ENCODE data around the gene SHISA7. TPM values are rescaled to one million over a fixed set of nuclear protein-coding genes. Genes with fewer than 3 reads are reported as not detected.

SHISA7 gene
- total RNA-seq, 2 donors from 2014 or later = not detected

- Mint-ChIP-seq H3K27me3 (ENCODE audit: insufficient read depth) (peaks cover 35% of the 10 kb centered on the region), H3K27ac (no peak overlapping the region), H3K4me3 (no peak overlapping the region), H3K9me3 (no peaks in the 10 kb centered on the region), H3K36me3 (ENCODE audit: low read depth) (peaks cover 20% of the 10 kb centered on the region), H3K4me1 (peaks cover 3% of the 10 kb centered on the region)
- DNase-seq = peak; percentile 96
- H3K27ac ChIP-seq (ENCODE audit: low read depth, low read length) = no peak overlapping the region
- no peaks in the 10 kb centered on the region for H3K36me3 ChIP-seq (ENCODE audit: control insufficient read depth, insufficient read depth, low read length)
- H3K4me1 ChIP-seq (ENCODE audit: control insufficient read depth, insufficient read depth, low read length) = no peaks in the 10 kb centered on the region
- peaks cover 56% of the 10 kb centered on the region for H3K27me3 ChIP-seq (ENCODE audit: control insufficient read depth, insufficient read depth, low read length, poor library complexity, severe bottlenecking)
- TF ChIP-seq CTCF (conservative IDR thresholded peaks at IDR 0.05) = peak; percentile 14
- H3K9ac ChIP-seq (ENCODE audit: extremely low read depth, low read length, poor library complexity, severe bottlenecking) = no peak overlapping the region
- H3K9me3 ChIP-seq (ENCODE audit: control insufficient read depth, low read length) = no peaks in the 10 kb centered on the region
- H3K4me3 ChIP-seq (ENCODE audit: low read length) = no peak overlapping the region
- 13% methylated on average over 5 to 33 of the region's 34 CpGs for WGBS, 2 experiments (ENCODE audit: insufficient coverage in 1 of 2, insufficient read length in 1 of 2)
Observed at GRCh38 chr19:55452749-55453346, 9.7 kb upstream of the SHISA7 start.

- Mint-ChIP-seq H3K9me3 (no peaks in the 10 kb centered on the region), H3K4me3 (peak overlapping the region; percentile 46), H3K4me1 (peaks cover 3% of the 10 kb centered on the region), H3K36me3 (ENCODE audit: low read depth) (peaks cover 20% of the 10 kb centered on the region), H3K27ac (no peak overlapping the region), H3K27me3 (ENCODE audit: insufficient read depth) (peaks cover 35% of the 10 kb centered on the region)
- Histone ChIP-seq H3K27me3 (ENCODE audit: control insufficient read depth, insufficient read depth, low read length, poor library complexity, severe bottlenecking) (peaks cover 63% of the 10 kb centered on the region), H3K9me3 (ENCODE audit: control insufficient read depth, low read length) (no peaks in the 10 kb centered on the region), H3K9ac (ENCODE audit: extremely low read depth, low read length, poor library complexity, severe bottlenecking) (no peak overlapping the region), H3K27ac (ENCODE audit: low read depth, low read length) (no peak overlapping the region), H3K4me1 (ENCODE audit: control insufficient read depth, insufficient read depth, low read length) (no peaks in the 10 kb centered on the region), H3K36me3 (ENCODE audit: control insufficient read depth, insufficient read depth, low read length) (no peaks in the 10 kb centered on the region), H3K4me3 (ENCODE audit: low read length) (no peak overlapping the region)
- 8 to 9% methylated on average over 12 to 57 of the region's 57 CpGs for WGBS, 2 experiments (ENCODE audit: insufficient coverage in 1 of 2, insufficient read length in 1 of 2)
- no peak for DNase-seq
- no peak for TF ChIP-seq CTCF (conservative IDR thresholded peaks at IDR 0.05)
Observed at GRCh38 chr19:55451965-55452748, 9.1 kb upstream of the SHISA7 start.

GRCh38 chr19:55451163-55451964 is 8.3 kb upstream of the SHISA7 start:
- Mint-ChIP-seq H3K4me3 (peak overlapping the region; percentile 46), H3K36me3 (ENCODE audit: low read depth) (peaks cover 14% of the 10 kb centered on the region), H3K9me3 (no peaks in the 10 kb centered on the region), H3K27me3 (ENCODE audit: insufficient read depth) (peaks cover 35% of the 10 kb centered on the region), H3K27ac (no peak overlapping the region), H3K4me1 (peaks cover 3% of the 10 kb centered on the region)
- peak; percentile 67 for DNase-seq
- Histone ChIP-seq H3K27ac (ENCODE audit: low read depth, low read length) (no peak overlapping the region), H3K36me3 (ENCODE audit: control insufficient read depth, insufficient read depth, low read length) (no peaks in the 10 kb centered on the region), H3K4me3 (ENCODE audit: low read length) (no peak overlapping the region), H3K9ac (ENCODE audit: extremely low read depth, low read length, poor library complexity, severe bottlenecking) (no peak overlapping the region), H3K27me3 (ENCODE audit: control insufficient read depth, insufficient read depth, low read length, poor library complexity, severe bottlenecking) (peaks cover 71% of the 10 kb centered on the region), H3K4me1 (ENCODE audit: control insufficient read depth, insufficient read depth, low read length) (no peaks in the 10 kb centered on the region), H3K9me3 (ENCODE audit: control insufficient read depth, low read length) (no peaks in the 10 kb centered on the region)
- 1 to 2% methylated on average over 24 to 77 of the region's 80 CpGs for WGBS, 2 experiments (ENCODE audit: insufficient coverage in 1 of 2, insufficient read length in 1 of 2)
- TF ChIP-seq CTCF (conservative IDR thresholded peaks at IDR 0.05) = no peak

Measured in endodermal cell (in vitro differentiated cells).